Stomach (tissue), 4 donors: ENCODE data around the gene LCLAT1.

Source experiments
- CTCF ChIP-seq, 7 experiments: fragments of 450-650 bp in 4 of 7; fragments of 200-600 bp in 3 of 7; sonication (generic) in 3 of 7; IDR thresholded peaks; one replicate each; pipeline ENCODE4 v1.5.1; 2016 to 2019; ENCODE audit warnings: antibody characterized with exemption in 7 of 7, control low read depth in 2 of 7, mild to moderate bottlenecking in 1 of 7
- EP300 ChIP-seq: sonication (generic); formaldehyde crosslinking; IDR thresholded peaks from one replicate; pipeline ENCODE4 v1.6.1; 2017; ENCODE audit warnings: antibody characterized with exemption
- POLR2A ChIP-seq, 4 donors: fragments of 450-650 bp; IDR thresholded peaks; one replicate each; pipeline ENCODE4 v1.6.1; 2016; ENCODE audit warnings: antibody characterized with exemption in 4 of 4, control low read depth in 2 of 4, mild to moderate bottlenecking in 1 of 4, moderate library complexity in 1 of 4
- POLR2AphosphoS5 ChIP-seq, 3 donors: sonication (generic); formaldehyde crosslinking; IDR thresholded peaks; one replicate each; pipeline ENCODE4 v1.6.1; 2016; ENCODE audit warnings: antibody characterized with exemption in 3 of 3

- TF ChIP-seq POLR2A (IDR thresholded peaks at IDR 0.05) (no peak), CTCF (IDR thresholded peaks at IDR 0.05) (no peak), POLR2AphosphoS5 (IDR thresholded peaks at IDR 0.05) (no peak), EP300 (no peak)
Measured at GRCh38 chr2:30541680-30542079, 94.6 kb downstream of the LCLAT1 start.
